Sigmoid colon (tissue), 4 donors: Measurements from ENCODE around the gene CYTH3.

Experiments
- CTCF ChIP-seq, 4 experiments: fragments of 450-650 bp in 3 of 4; fragments of 200-600 bp in 1 of 4; IDR thresholded peaks; one replicate each; pipeline ENCODE4 v1.5.1; 2016 to 2019; ENCODE audit warnings: antibody characterized with exemption in 4 of 4, mild to moderate bottlenecking in 3 of 4, moderate library complexity in 2 of 4
- EP300 ChIP-seq, 4 donors: sonication (generic); formaldehyde crosslinking; IDR thresholded peaks; one replicate each; pipeline ENCODE4 v1.6.1; 2017; ENCODE audit warnings: antibody characterized with exemption in 4 of 4
- POLR2A ChIP-seq, 2 donors: fragments of 450-650 bp; IDR thresholded peaks; one replicate each; pipeline ENCODE4 v1.6.1; 2016; ENCODE audit warnings: antibody characterized with exemption in 2 of 2, mild to moderate bottlenecking in 2 of 2, moderate library complexity in 2 of 2
- POLR2AphosphoS5 ChIP-seq, 4 donors: sonication (generic); formaldehyde crosslinking; IDR thresholded peaks; one replicate each; pipeline ENCODE4 v1.6.1; 2017; ENCODE audit warnings: antibody characterized with exemption in 4 of 4

GRCh38 chr7:6272481-6273323 lies at the start of gene CYTH3:
- TF ChIP-seq EP300 (IDR thresholded peaks at IDR 0.05) (no peak), CTCF (IDR thresholded peaks at IDR 0.05) (no peak), POLR2AphosphoS5 (IDR thresholded peaks at IDR 0.05) (peak in 2 of 4 donors; percentile 39 to 49), POLR2A (IDR thresholded peaks at IDR 0.05) (no peak)
